ENCODE measurements around the gene SOX13.

DNA sequence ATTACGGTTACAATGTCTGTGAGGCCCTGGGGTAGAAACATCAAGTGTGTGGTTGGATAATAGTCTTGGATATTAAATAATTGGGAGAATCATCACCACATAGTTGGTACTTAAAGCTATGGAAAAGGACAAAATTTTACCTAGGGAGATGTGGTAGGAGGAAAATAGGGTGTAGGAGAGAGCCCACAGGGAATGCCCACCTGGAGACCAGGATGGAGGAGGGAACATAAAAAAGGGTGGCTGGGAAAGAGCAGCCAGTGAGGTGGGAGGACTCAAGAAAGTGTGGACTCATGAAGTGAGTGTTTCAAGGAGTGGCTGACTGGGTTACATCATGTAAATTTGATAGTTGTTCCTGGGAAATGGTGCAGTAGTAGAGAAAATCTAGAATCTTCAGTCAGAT is 3.0 kb upstream of the SOX13 start:
- TF ChIP-seq, protein P1, sequence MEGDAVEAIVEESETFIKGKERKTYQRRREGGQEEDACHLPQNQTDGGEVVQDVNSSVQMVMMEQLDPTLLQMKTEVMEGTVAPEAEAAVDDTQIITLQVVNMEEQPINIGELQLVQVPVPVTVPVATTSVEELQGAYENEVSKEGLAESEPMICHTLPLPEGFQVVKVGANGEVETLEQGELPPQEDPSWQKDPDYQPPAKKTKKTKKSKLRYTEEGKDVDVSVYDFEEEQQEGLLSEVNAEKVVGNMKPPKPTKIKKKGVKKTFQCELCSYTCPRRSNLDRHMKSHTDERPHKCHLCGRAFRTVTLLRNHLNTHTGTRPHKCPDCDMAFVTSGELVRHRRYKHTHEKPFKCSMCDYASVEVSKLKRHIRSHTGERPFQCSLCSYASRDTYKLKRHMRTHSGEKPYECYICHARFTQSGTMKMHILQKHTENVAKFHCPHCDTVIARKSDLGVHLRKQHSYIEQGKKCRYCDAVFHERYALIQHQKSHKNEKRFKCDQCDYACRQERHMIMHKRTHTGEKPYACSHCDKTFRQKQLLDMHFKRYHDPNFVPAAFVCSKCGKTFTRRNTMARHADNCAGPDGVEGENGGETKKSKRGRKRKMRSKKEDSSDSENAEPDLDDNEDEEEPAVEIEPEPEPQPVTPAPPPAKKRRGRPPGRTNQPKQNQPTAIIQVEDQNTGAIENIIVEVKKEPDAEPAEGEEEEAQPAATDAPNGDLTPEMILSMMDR (IDR thresholded peaks at IDR 0.05), result no peak
- no peak for TF ChIP-seq POLR2A (IDR thresholded peaks at IDR 0.05)
